Mesodermal cell (in vitro differentiated cells): Measurements from ENCODE around the gene EPN2.
A peak's percentile ranks its signal among the peaks of the same experiment; 100 is the strongest.

Source experiments
- H3K27ac ChIP-seq: 2 replicates; pipeline ENCODE4 v1.7.0; 2013; ENCODE audit warnings: mild to moderate bottlenecking, low read depth, low read length, moderate library complexity; ENCODE audit not compliant: severe bottlenecking
- H3K36me3 ChIP-seq: 2 replicates; pipeline ENCODE4 v1.7.1; 2013; ENCODE audit warnings: mild to moderate bottlenecking, low read length, moderate library complexity; ENCODE audit not compliant: control insufficient read depth, insufficient read depth
- H3K4me1 ChIP-seq: one replicate; pipeline ENCODE4 v1.7.1; 2013; ENCODE audit warnings: mild to moderate bottlenecking, low read length; ENCODE audit not compliant: insufficient read depth, control insufficient read depth, poor library complexity, severe bottlenecking
- H3K4me3 ChIP-seq: 2 replicates; pipeline ENCODE4 v1.7.0; 2013; ENCODE audit warnings: low read length, control low read depth, mild to moderate bottlenecking; ENCODE audit not compliant: insufficient read depth, poor library complexity, severe bottlenecking; ENCODE audit errors: extremely low read depth
- H3K9me3 ChIP-seq: 2 replicates; pipeline ENCODE4 v1.7.1; 2013; ENCODE audit warnings: mild to moderate bottlenecking, low read length, moderate library complexity; ENCODE audit not compliant: control insufficient read depth
- WGBS, 2 experiments: methylation state at CpG; one replicate each; pipeline ENCODE4 v1.1.5; 2013; ENCODE audit warnings: missing lambda C conversion rate in 2 of 2; ENCODE audit not compliant: insufficient coverage in 2 of 2; 5-methylcytosine and 5-hydroxymethylcytosine counted together

EPN2 gene

GRCh38 chr17:19368229-19368628 is 131.1 kb downstream of the EPN2 start:
- Histone ChIP-seq H3K36me3 (no peaks in the 10 kb centered on the region), H3K9me3 (no peaks in the 10 kb centered on the region), H3K27ac (no peak overlapping the region), H3K4me3 (no peak overlapping the region), H3K4me1 (peaks cover 7% of the 10 kb centered on the region)
- 95 to 97% methylated on average over 4 of the region's 4 CpGs for WGBS, 2 experiments

GRCh38 chr17:19369107-19369778 is 132.1 kb downstream of the EPN2 start:
- Histone ChIP-seq H3K4me1 (peaks cover 6% of the 10 kb centered on the region), H3K36me3 (no peaks in the 10 kb centered on the region), H3K9me3 (no peaks in the 10 kb centered on the region), H3K4me3 (no peak overlapping the region), H3K27ac (no peak overlapping the region)
- WGBS, 2 experiments, result 96% methylated on average over 11 to 13 of the region's 16 CpGs

GRCh38 chr17:19369846-19370492 is 132.8 kb downstream of the EPN2 start:
- 92 to 93% methylated on average over 8 to 9 of the region's 12 CpGs for WGBS, 2 experiments
- H3K36me3 ChIP-seq, result no peaks in the 10 kb centered on the region
- no peak overlapping the region for H3K27ac ChIP-seq
- H3K4me3 ChIP-seq, result no peak overlapping the region
- H3K9me3 ChIP-seq, result no peaks in the 10 kb centered on the region
- peaks cover 3% of the 10 kb centered on the region for H3K4me1 ChIP-seq

- peaks cover 3% of the 10 kb centered on the region for H3K4me1 ChIP-seq
- no peaks in the 10 kb centered on the region for H3K9me3 ChIP-seq
- WGBS, 2 experiments, result 86 to 98% methylated on average over 5 to 7 of the region's 7 CpGs
- H3K36me3 ChIP-seq, result no peaks in the 10 kb centered on the region
- H3K4me3 ChIP-seq, result no peak overlapping the region
- no peak overlapping the region for H3K27ac ChIP-seq
Measured at GRCh38 chr17:19370493-19370960, 133.4 kb downstream of the EPN2 start.

GRCh38 chr17:19371259-19372010 is 134.3 kb downstream of the EPN2 start:
- Histone ChIP-seq H3K27ac (no peak overlapping the region), H3K4me3 (no peak overlapping the region), H3K36me3 (no peaks in the 10 kb centered on the region), H3K4me1 (peaks cover 3% of the 10 kb centered on the region), H3K9me3 (no peaks in the 10 kb centered on the region)
- WGBS, 2 experiments, result 83 to 87% methylated on average over 2 to 4 of the region's 7 CpGs

- H3K9me3 ChIP-seq, result no peaks in the 10 kb centered on the region
- WGBS, 2 experiments, result 90 to 94% methylated on average over 9 of the region's 9 CpGs
- H3K27ac ChIP-seq, result no peak overlapping the region
- no peaks in the 10 kb centered on the region for H3K36me3 ChIP-seq
- H3K4me3 ChIP-seq, result no peak overlapping the region
- H3K4me1 ChIP-seq, result peaks cover 3% of the 10 kb centered on the region
Measured at GRCh38 chr17:19372011-19372370, 134.8 kb downstream of the EPN2 start.

GRCh38 chr17:19372439-19372838 is 135.3 kb downstream of the EPN2 start:
- no peak overlapping the region for H3K4me3 ChIP-seq
- H3K9me3 ChIP-seq, result no peaks in the 10 kb centered on the region
- WGBS, 2 experiments, result 93% methylated on average over 11 to 12 of the region's 12 CpGs
- H3K36me3 ChIP-seq, result no peaks in the 10 kb centered on the region
- H3K27ac ChIP-seq, result no peak overlapping the region
- peaks cover 3% of the 10 kb centered on the region for H3K4me1 ChIP-seq

- no peaks in the 10 kb centered on the region for H3K36me3 ChIP-seq
- peaks cover 3% of the 10 kb centered on the region for H3K4me1 ChIP-seq
- H3K27ac ChIP-seq, result no peak overlapping the region
- no peaks in the 10 kb centered on the region for H3K9me3 ChIP-seq
- H3K4me3 ChIP-seq, result no peak overlapping the region
- WGBS, 2 experiments, result 84 to 96% methylated on average over 6 to 7 of the region's 8 CpGs
Measured at GRCh38 chr17:19372866-19373504, 135.8 kb downstream of the EPN2 start.

- Histone ChIP-seq H3K4me3 (no peak overlapping the region), H3K4me1 (peaks cover 4% of the 10 kb centered on the region), H3K27ac (peak overlapping the region; percentile 36), H3K36me3 (no peaks in the 10 kb centered on the region), H3K9me3 (no peaks in the 10 kb centered on the region)
- WGBS, 2 experiments, result 92 to 100% methylated on average over 4 of the region's 5 CpGs
Measured at GRCh38 chr17:19374136-19374535, 137.0 kb downstream of the EPN2 start.

- H3K36me3 ChIP-seq, result peaks cover 15% of the 10 kb centered on the region
- H3K4me1 ChIP-seq, result peaks cover 4% of the 10 kb centered on the region
- H3K4me3 ChIP-seq, result no peak overlapping the region
- no peaks in the 10 kb centered on the region for H3K9me3 ChIP-seq
- WGBS, 2 experiments, result 83% methylated on average over 1 of the region's 1 CpG; no CpG with 5 or more reads in 1 of the 2 experiments
- no peak overlapping the region for H3K27ac ChIP-seq
Measured at GRCh38 chr17:19375732-19376131, 138.6 kb downstream of the EPN2 start.
